Hepatocyte (in vitro differentiated cells): ENCODE measurements around the gene CMTR1. TPM values are rescaled to one million over a fixed set of nuclear protein-coding genes. Genes with fewer than 3 reads are reported as not detected.

ENCODE experiments used
- DNase-seq: peaks from one replicate; pipeline ENCODE4 v3.0.0-alpha.2; 2016; ENCODE audit warnings: low spot score
- H2AFZ ChIP-seq: fragments of 200-600 bp; sonication (generic); 2 replicates; pipeline ENCODE4 v1.6.0; 2016; ENCODE audit warnings: antibody characterized with exemption, mild to moderate bottlenecking
- H3K27ac ChIP-seq: fragments of 200-600 bp; sonication (generic); 2 replicates; pipeline ENCODE4 v1.5.1; 2016; ENCODE audit warnings: mild to moderate bottlenecking
- H3K27me3 ChIP-seq: fragments of 200-600 bp; sonication (generic); 2 replicates; pipeline ENCODE4 v1.6.1; 2016
- H3K36me3 ChIP-seq: fragments of 200-600 bp; sonication (generic); replicated peaks from 2 replicates; pipeline ENCODE4 v1.5.1; 2016; ENCODE audit warnings: low read depth; ENCODE audit not compliant: insufficient read depth
- H3K4me1 ChIP-seq: fragments of 200-600 bp; sonication (generic); 2 replicates; pipeline ENCODE4 v1.5.1; 2016; ENCODE audit warnings: mild to moderate bottlenecking, moderate library complexity; ENCODE audit not compliant: insufficient read depth
- H3K4me2 ChIP-seq: fragments of 200-600 bp; sonication (generic); 2 replicates; pipeline ENCODE4 v1.6.0; 2016
- H3K4me3 ChIP-seq: fragments of 200-600 bp; sonication (generic); 2 replicates; pipeline ENCODE4 v1.5.1; 2016; ENCODE audit warnings: mild to moderate bottlenecking
- H3K79me2 ChIP-seq: fragments of 200-600 bp; sonication (generic); 2 replicates; pipeline ENCODE4 v1.6.0; 2017; ENCODE audit warnings: mild to moderate bottlenecking
- H3K9me2 ChIP-seq: fragments of 200-600 bp; sonication (generic); replicated peaks from 2 replicates; pipeline ENCODE4 v1.6.0; 2017; ENCODE audit warnings: mild to moderate bottlenecking; ENCODE audit not compliant: insufficient read depth
- H3K9me3 ChIP-seq: fragments of 200-600 bp; sonication (generic); 2 replicates; pipeline ENCODE4 v1.5.1; 2016; ENCODE audit warnings: low read depth, mild to moderate bottlenecking
- H4K20me1 ChIP-seq: fragments of 200-600 bp; sonication (generic); 2 replicates; pipeline ENCODE4 v1.6.0; 2016; ENCODE audit warnings: mild to moderate bottlenecking; ENCODE audit not compliant: insufficient read depth, poor library complexity, severe bottlenecking
- CTCF ChIP-seq: fragments of 200-600 bp; sonication (generic); IDR thresholded peaks from 2 replicates; pipeline ENCODE4 v1.5.1; 2016; ENCODE audit warnings: antibody characterized with exemption, mild to moderate bottlenecking; ENCODE audit not compliant: poor library complexity
- EZH2 ChIP-seq: fragments of 200-600 bp; sonication (generic); IDR thresholded peaks from 2 replicates; pipeline ENCODE4 v1.6.1; 2016; ENCODE audit warnings: antibody characterized with exemption, mild to moderate bottlenecking, borderline replicate concordance
- EZH2phosphoT487 ChIP-seq: fragments of 200-600 bp; sonication (generic); IDR thresholded peaks from one replicate; pipeline ENCODE4 v1.6.1; 2018; ENCODE audit warnings: antibody characterized with exemption, mild to moderate bottlenecking, low read depth, moderate library complexity; ENCODE audit not compliant: unreplicated experiment, severe bottlenecking
- WGBS: methylation state at CpG from one replicate; pipeline ENCODE4 v1.1.6; 2016; ENCODE audit warnings: low lambda C conversion rate; ENCODE audit errors: missing lambda C conversion rate; 5-methylcytosine and 5-hydroxymethylcytosine counted together
- polyA plus RNA-seq: library from polyadenylated mRNA; unstranded; fragments of >200 nt; fragmentation: Nextera tagmentation; extraction: Ambion mirVana; gene quantifications from 2 replicates; pipeline ENCODE4 v1.2.1, GENCODE V29; 2016
- total RNA-seq: library from RNA; depleted of rRNA; stranded (reverse); fragments of >200 nt; gene quantifications from 2 replicates; pipeline ENCODE4 v1.2.3, GENCODE V29; 2014

The CMTR1 gene
- total and polyA plus RNA-seq, 2 experiments from 2014 or later = 22.5 to 34.4 TPM

- Histone ChIP-seq H3K79me2 (peaks cover 3% of the 10 kb centered on the region), H4K20me1 (no peaks in the 10 kb centered on the region), H3K27ac (no peak overlapping the region), H3K27me3 (no peaks in the 10 kb centered on the region), H3K4me3 (no peak overlapping the region), H2AFZ (no peak overlapping the region), H3K9me2 (no peaks in the 10 kb centered on the region), H3K4me1 (peaks cover 3% of the 10 kb centered on the region), H3K9me3 (no peaks in the 10 kb centered on the region), H3K4me2 (no peak overlapping the region), H3K36me3 (no peaks in the 10 kb centered on the region)
- WGBS = 63% methylated on average over 7 of the region's 7 CpGs
- TF ChIP-seq EZH2phosphoT487 (no peak), CTCF (no peak), EZH2 (no peak)
- no peak for DNase-seq
Observed at GRCh38 chr6:37502703-37503291, 69.8 kb downstream of the CMTR1 start.

- Histone ChIP-seq H3K27me3 (no peaks in the 10 kb centered on the region), H3K9me3 (no peaks in the 10 kb centered on the region), H3K4me2 (no peak overlapping the region), H3K4me1 (peaks cover 3% of the 10 kb centered on the region), H3K36me3 (no peaks in the 10 kb centered on the region), H3K4me3 (no peak overlapping the region), H4K20me1 (no peaks in the 10 kb centered on the region), H3K79me2 (peaks cover 3% of the 10 kb centered on the region), H2AFZ (no peak overlapping the region), H3K27ac (no peak overlapping the region), H3K9me2 (no peaks in the 10 kb centered on the region)
- TF ChIP-seq EZH2phosphoT487 (no peak), EZH2 (no peak), CTCF (no peak)
- WGBS = 81% methylated on average over 7 of the region's 7 CpGs
- no peak for DNase-seq
Observed at GRCh38 chr6:37503309-37503965, 70.4 kb downstream of the CMTR1 start.

- WGBS = 90% methylated on average over 2 of the region's 2 CpGs
- Histone ChIP-seq H3K9me2 (no peaks in the 10 kb centered on the region), H3K27me3 (no peaks in the 10 kb centered on the region), H3K79me2 (peaks cover under 1% of the 10 kb centered on the region), H3K27ac (no peak overlapping the region), H3K4me2 (no peak overlapping the region), H3K4me1 (peaks cover under 1% of the 10 kb centered on the region), H2AFZ (no peak overlapping the region), H3K9me3 (no peaks in the 10 kb centered on the region), H4K20me1 (no peaks in the 10 kb centered on the region), H3K4me3 (no peak overlapping the region), H3K36me3 (no peaks in the 10 kb centered on the region)
- TF ChIP-seq CTCF = no peak
- TF ChIP-seq EZH2 = no peak
- TF ChIP-seq EZH2phosphoT487 = no peak
- DNase-seq = no peak
Observed at GRCh38 chr6:37504024-37504423, 71.0 kb downstream of the CMTR1 start.
